Stimulated activated CD4-positive, alpha-beta T cell treated with anti-CD3 and anti-CD28 coated beads, Interleukin-1b, Interleukin-23, amount 100 ng/mL, for 1 hour (primary cell): Measurements from ENCODE around the gene OLFML2B.

ENCODE experiments used
- DNase-seq, 2 donors: peaks; one replicate each; pipeline ENCODE4 v3.0.0-alpha.2; 2020; ENCODE audit warnings: low read depth in 2 of 2

OLFML2B gene

DNA sequence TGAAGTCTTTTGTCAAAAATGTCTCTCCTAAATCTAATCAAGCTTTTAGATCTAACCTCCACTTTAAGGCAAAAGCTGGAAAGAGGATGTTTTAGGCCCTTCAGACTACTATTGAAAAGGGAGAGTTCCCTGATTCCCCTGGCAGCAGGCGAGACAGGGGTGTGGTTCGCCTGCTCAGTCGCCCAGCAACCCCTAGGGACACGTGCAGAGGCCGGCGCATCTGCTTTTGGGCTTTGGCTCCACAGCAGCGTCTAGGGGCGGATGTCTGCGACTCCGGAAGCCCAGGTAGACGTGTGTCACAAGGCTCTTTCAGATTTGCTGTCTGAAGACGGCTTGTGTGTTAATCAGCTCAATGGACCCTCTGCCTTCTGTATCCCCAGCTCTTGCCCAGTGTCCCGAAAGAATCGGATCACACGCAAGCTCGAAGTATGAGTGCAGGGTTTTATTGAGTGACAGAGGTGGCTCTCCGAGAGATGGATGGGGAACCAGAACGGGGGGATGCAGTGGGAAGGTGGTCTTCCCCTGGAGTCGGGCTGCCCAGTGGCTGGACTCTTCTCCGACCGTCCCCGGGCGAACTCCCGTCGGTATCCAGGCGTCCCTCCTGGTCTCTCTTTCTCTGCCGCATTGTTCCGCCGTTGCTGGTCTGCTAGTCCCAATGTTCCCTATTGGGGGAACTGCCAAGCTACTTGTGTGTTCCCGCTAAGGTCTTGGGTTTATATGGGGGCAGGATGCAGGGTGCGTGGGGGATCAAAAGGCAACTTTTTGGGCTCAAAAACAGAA is 45.5 kb downstream of the OLFML2B start:
- DNase-seq: no peak

- no peak for DNase-seq
These were observed 49.5 kb downstream of the OLFML2B start for GRCh38 chr1:161973924-161974845.

GRCh38 chr1:161972828-161973227 is 50.8 kb downstream of the OLFML2B start:
- no peak for DNase-seq

DNA sequence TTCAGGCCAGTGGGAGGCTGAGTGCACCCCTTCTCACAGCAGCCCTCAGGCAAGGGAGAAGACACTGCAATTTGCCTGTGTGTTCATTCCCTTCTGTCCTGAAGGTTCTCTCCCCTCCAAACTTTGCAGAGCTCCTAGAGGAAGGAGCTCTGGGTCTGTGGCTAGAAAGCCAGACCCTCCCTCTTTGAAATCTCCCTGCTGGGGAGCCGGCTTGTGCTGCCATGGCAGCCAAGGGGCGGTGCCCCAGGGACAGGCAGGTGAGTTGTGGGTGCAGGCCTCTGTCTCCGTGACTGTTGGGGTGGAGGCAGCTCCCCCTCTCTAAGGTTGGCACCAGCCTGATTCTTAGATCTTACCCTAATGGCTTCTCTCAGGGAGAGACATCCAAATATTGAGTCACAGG is 53.0 kb downstream of the OLFML2B start:
- DNase-seq: no peak

- no peak for DNase-seq
These were observed 53.6 kb downstream of the OLFML2B start for GRCh38 chr1:161970036-161970435.

GRCh38 chr1:161966067-161966466 is 57.6 kb downstream of the OLFML2B start:
- DNase-seq: no peak

GRCh38 chr1:161962091-161962887 is 61.4 kb downstream of the OLFML2B start:
- peak in 1 of 2 donors; percentile 9 for DNase-seq

- no peak for DNase-seq
These were observed 65.2 kb downstream of the OLFML2B start for GRCh38 chr1:161958425-161958824.

GRCh38 chr1:161956930-161957329 is 66.7 kb downstream of the OLFML2B start:
- DNase-seq: no peak

DNA sequence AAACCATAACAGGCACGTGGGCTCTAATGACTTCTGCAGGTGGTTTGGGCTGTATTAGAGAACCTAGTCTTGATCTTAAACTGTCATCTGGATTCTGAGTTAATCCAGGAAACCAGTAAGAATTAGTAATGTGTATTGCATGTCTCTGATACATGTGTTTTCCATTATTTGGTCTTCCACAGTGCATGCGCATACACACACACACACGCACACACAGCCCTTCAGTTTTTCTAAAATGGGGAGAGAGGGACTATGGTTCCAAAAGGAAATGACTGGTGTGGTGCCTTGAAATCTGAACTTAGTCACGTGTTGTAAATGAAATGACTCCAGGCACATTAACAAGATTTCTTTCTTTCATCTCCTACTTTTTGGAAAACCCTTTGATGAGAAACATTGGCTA is 67.6 kb downstream of the OLFML2B start:
- no peak for DNase-seq

DNA sequence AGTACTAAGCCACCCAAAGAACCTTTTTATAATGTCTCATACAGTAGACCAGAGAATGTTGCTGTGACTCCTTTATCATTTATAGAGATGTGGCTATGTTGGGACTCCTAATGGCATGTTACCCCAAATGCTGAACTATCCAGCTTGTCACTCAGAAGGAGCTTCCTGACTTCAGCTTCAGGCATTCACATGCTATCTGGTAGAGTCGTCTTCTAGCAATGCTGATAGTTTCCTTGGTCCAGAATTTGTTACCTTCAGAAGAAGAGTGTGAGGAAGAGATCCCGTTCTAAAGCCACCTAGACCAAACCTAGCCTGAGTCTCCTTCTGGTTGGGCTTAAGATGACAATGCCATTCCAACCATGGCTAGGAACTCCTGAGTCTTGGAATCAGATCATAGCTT is 68.1 kb downstream of the OLFML2B start:
- no peak for DNase-seq

- no peak for DNase-seq
These were observed 69.2 kb downstream of the OLFML2B start for GRCh38 chr1:161954466-161954865.

DNA sequence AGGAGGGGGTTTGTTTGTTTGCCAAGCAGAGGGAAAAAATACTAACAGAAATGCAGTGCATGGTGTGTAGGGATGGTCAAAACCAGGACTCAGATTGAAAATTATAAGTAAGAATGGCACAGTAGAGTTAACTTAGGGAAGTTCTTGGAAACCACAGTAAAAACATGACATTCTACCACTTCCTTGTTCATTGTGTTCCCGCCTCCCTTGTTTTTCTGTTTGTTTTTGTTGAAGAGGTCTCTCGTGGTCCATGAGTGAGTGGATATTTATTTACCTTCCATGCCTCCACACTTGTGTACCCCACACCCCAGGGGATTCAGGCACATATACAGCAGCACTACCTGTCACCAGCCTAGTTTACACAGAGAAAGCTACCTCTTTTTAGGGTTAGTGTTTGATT is 69.6 kb downstream of the OLFML2B start:
- DNase-seq: no peak

DNA sequence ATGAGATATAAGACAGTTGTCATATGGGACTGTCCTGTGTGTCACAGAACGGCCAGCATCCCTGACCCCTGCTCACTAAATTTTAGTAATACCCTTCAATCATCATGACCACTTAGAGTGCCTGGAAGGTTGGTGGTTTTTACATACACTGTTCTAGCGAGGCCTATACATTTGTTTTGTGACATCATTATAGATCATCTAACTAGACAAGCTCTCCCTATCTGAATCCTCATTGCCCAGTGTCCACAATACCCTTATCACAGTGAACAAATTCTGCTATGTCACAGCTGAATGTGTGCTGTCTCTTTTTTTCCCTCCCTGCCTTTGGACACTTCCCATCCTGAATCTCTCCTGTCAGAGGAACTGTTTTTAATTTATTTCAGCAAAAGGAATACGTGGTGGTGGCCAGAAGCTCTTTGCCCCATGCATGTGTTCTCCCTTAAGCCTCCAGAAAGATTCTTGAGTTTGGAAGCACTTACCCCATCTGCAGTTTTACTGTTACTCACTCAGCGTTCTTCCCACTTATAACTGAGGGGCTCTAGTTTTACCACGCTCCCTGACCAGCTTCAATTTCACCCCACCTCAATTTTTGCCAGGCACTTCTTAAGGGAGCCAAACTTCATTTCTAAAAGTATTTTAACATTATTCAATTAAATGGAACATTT is 70.3 kb downstream of the OLFML2B start:
- DNase-seq: no peak

GRCh38 chr1:161952607-161953172 is 71.0 kb downstream of the OLFML2B start:
- no peak for DNase-seq

- DNase-seq: no peak
These were observed 72.0 kb downstream of the OLFML2B start for GRCh38 chr1:161951646-161952045.

- DNase-seq: no peak
These were observed 73.3 kb downstream of the OLFML2B start for GRCh38 chr1:161950377-161950776.

- DNase-seq: no peak
These were observed 74.1 kb downstream of the OLFML2B start for GRCh38 chr1:161949548-161949947.

DNA sequence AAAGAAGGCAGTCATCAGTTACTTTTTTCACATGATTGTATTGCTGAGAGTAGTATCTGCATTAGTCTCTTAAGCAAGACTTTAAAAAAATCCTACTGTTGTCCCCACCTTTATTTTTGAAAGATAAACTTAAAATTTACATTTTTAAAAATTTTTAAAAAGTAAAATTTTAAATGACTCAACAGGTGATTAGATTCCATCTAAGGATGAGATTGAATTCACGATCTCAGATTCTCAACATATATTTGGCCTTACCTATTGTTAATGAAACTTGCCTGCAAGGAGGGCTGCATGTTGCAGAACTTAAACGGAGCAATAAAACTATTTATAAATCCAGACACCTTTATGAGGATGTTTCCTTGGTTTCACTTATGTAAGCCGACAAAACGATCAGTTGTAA is 75.2 kb downstream of the OLFML2B start:
- no peak for DNase-seq

DNA sequence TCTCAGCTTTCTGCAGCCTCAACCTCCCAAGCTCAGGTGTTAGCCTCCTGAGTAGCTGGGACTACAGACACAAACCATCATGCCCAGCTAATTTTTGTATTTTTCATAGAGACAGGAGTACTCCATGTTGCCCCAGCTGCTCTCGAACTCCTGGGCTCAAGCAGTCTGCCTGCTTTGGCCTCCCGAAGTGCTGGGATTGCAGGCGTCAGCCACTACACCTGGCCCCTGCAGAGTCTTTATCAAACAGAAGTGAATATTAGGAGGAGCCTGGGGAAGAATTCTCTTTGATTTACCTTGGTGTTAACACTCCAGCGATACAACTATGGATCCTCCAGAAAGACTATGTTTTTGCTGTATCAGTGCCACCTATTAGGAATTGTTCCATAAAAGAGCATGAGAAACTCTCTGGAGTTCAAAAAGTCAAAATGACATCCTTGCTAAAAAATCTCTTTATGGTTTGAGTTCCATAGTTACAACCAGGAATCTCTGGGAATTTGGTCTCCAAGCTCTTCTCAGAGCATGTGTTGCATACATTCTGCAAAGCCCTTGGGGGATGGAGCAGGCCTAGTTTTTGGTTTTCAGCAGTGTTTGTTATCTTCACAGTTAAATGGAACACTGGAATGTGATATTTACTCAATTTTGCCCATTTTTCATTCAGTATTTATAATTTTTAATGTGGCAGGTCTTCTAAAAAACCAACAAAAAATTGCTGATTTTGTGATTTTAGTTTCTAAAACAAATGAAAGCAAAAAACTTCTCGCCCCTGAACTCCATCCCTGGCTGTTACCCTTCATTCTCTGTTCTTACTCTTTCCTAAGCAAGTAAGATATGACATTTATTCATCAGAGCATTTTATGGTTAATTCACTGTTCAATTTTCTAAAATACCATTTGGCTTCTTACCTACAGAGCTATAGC is 77.3 kb downstream of the OLFML2B start:
- DNase-seq: no peak
